ENCODE results near the gene CYP2B6.
"Not testable (repeated sequence)": the region's sequence is repeated elsewhere in the genome, so short reads cannot be mapped to it uniquely, and the experiment has no call there.

CYP2B6 gene

DNA sequence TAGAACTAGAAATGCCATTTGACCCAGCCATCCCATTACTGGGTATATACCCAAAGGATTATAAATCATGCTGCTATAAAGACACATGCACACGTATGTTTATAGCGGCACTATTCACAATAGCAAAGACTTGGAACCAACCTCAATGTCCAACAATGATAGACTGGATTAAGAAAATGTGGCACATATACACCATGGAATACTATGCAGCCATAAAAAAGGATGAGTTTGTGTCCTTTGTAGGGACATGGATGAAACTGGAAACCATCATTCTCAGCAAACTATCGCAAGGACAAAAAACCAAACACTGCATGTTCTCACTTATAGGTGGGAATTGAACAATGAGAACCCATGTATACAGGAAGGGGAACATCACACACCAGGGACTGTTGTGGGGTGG is 23.0 kb upstream of the CYP2B6 start:
- H3K36me3 Mint-ChIP-seq, result peaks cover 18% of the 10 kb centered on the region
- peaks cover 15% of the 10 kb centered on the region for H3K9me3 Mint-ChIP-seq
- CTCF ChIA-PET, H3K27ac Mint-ChIP-seq, H3K4me3 Mint-ChIP-seq, DNase-seq: not testable (repeated sequence)
- peaks cover 43% of the 10 kb centered on the region for H3K4me1 Mint-ChIP-seq
- peaks cover 22% of the 10 kb centered on the region for H3K27me3 Mint-ChIP-seq

DNA sequence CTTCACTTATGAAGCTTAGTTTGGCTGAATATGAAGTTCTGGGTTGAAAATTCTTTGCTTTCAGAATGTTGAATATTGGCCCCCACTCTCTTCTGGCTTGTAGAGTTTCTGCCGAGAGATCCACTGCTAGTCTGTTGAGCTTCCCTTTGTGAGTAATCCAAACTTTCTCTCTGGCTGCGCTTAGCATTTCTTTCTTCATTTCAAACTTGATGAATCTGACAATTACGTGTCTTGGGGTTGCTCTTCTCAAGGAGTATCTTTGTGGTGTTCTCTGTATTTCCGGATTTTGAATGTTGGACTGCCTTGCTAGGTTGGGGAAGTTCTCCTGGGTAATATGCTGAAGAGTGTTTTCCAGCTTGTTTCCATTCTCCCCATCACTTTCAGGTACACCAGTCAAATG is 21.4 kb upstream of the CYP2B6 start:
- Mint-ChIP-seq H3K27ac (peak overlapping the region; percentile 91), H3K9me3 (peaks cover 12% of the 10 kb centered on the region), H3K27me3 (peaks cover 18% of the 10 kb centered on the region), H3K4me1 (peaks cover 48% of the 10 kb centered on the region), H3K36me3 (peaks cover 18% of the 10 kb centered on the region), H3K4me3 (peak overlapping the region; percentile 39)
- DNase-seq, result not testable (repeated sequence)
- CTCF ChIA-PET, result interaction anchor here (1.6 to 2.1 kb wide), 2 partner anchors 158 to 175 kb away, joined by 7 read pairs; no protein-coding TSS in a partner anchor

DNA sequence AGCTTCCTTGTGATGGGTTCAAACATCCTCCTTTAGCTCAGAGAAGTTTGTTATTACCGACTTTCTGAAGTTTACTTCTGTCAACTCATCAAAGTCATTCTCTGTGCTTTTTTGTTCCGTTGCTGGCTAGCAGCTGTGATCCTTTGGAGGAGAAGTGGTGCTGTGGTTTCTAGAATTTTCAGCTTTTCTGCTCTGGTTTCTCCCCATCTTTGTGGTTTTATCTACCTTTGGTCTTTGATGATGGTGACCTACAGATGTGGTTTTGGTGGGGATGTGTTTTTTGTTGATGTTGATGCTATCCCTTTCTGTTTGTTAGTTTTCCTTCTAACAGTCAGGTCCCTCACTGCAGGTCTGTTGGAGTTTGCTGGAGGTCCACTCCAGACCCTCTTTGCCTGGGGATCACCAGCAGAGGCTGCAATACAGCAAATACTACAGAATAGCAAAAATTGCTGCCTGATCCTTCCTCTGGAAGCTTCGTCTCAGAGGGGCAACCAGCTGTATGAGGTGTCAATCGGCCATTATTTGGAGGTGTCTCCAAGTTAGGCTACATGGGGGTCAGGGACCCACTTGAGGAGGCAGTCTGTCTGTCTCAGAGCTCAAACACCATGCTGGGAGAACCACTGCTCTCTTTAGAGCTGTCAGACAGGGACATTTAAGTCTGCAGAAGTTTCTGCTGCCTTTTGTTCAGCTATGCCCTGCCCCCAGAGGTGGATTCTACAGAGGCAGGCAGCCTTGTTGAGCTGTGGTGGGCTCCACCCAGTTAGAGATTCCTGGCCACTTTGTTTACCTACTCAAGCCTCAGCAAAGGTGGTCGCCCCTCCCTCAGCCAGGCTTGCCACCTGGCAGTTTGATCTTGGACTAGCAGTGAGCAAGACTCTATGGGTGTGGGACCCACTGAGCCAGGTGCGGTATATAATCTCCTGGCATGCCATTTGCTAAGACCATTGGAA is 20.4 kb upstream of the CYP2B6 start:
- Mint-ChIP-seq H3K4me1 (peaks cover 51% of the 10 kb centered on the region), H3K9me3 (peaks cover 12% of the 10 kb centered on the region), H3K27ac (peak overlapping the region; percentile 91), H3K27me3 (peaks cover 18% of the 10 kb centered on the region), H3K4me3 (peak overlapping the region; percentile 39), H3K36me3 (peaks cover 18% of the 10 kb centered on the region)
- DNase-seq, result peak; percentile 63
- CTCF ChIA-PET, result interaction anchor here (1.4 to 2.1 kb wide), 3 partner anchors 122 to 174 kb away, joined by 4 to 7 read pairs (median 7); no protein-coding TSS in a partner anchor

- Mint-ChIP-seq H3K9me3 (peaks cover 5% of the 10 kb centered on the region), H3K27me3 (peaks cover 43% of the 10 kb centered on the region), H3K4me1 (peaks cover 50% of the 10 kb centered on the region), H3K4me3 (no peak overlapping the region), H3K36me3 (peaks cover 8% of the 10 kb centered on the region), H3K27ac (no peak overlapping the region)
- CTCF ChIA-PET, result interaction anchor here (0.7 to 3.4 kb wide), 12 partner anchors 12 to 288 kb away, joined by 3 to 25 read pairs (median 4); no protein-coding TSS in a partner anchor
- peak; percentile 87 for DNase-seq
These were observed 16.4 kb upstream of the CYP2B6 start for GRCh38 chr19:40974633-40975037.

- Mint-ChIP-seq H3K4me1 (peaks cover 35% of the 10 kb centered on the region), H3K4me3 (no peak overlapping the region), H3K27ac (no peak overlapping the region), H3K9me3 (peaks cover 5% of the 10 kb centered on the region), H3K27me3 (peaks cover 47% of the 10 kb centered on the region), H3K36me3 (peaks cover 5% of the 10 kb centered on the region)
- CTCF ChIA-PET, result interaction anchor here (3.4 kb wide), 1 partner anchor 168 kb away, joined by 25 read pairs; no protein-coding TSS in a partner anchor
- DNase-seq, result no peak
These were observed 14.9 kb upstream of the CYP2B6 start for GRCh38 chr19:40976134-40976533.

DNA sequence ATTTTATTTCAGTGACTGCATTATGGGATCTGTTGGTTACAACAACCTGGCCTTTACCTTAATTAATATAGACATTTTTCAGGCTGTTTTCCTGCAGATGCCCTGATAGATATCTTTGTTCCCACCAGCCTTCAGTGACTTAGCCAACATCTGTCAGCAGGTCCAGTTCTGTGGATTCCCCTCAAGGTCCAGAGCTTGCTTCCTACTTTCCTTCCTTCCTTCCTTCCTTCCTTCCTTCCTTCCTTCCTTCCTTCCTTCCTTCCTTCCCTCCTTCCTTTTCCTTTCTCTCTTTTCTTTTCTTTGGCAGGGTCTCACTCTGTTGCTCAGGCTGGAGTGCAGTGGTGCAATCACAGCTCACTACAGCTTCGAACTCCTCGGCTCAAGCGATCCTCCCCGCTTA is 14.4 kb upstream of the CYP2B6 start:
- Mint-ChIP-seq H3K27me3 (peaks cover 46% of the 10 kb centered on the region), H3K4me3 (no peak overlapping the region), H3K9me3 (no peaks in the 10 kb centered on the region), H3K36me3 (no peaks in the 10 kb centered on the region), H3K27ac (no peak overlapping the region), H3K4me1 (peaks cover 29% of the 10 kb centered on the region)
- DNase-seq, result no peak
- CTCF ChIA-PET, result interaction anchor here (3.4 kb wide), 1 partner anchor 167 kb away, joined by 25 read pairs; no protein-coding TSS in a partner anchor

DNA sequence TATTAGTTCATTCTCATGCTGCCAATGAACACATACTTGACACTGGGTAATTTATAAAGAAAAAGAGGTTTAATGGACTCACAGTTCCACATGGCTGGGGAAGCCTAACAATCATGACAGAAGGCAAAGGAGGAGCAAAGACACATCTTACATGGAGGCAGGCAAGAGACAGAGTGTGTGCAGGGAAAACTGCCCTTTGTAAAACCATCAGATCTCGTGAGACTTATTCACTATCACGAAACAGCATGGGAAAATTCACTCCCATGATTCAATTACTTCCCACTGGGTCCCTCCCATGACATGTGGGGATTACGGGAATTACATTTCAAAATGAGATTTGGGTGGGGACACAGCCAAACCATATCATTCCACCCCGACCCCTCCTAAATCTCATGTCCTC is 11.3 kb upstream of the CYP2B6 start:
- Mint-ChIP-seq H3K27me3 (peaks cover 60% of the 10 kb centered on the region), H3K4me1 (peaks cover 21% of the 10 kb centered on the region)
- H3K9me3 Mint-ChIP-seq, H3K27ac Mint-ChIP-seq, H3K4me3 Mint-ChIP-seq, CTCF ChIA-PET, DNase-seq, H3K36me3 Mint-ChIP-seq: not testable (repeated sequence)

GRCh38 chr19:40980743-40981442 is 10.2 kb upstream of the CYP2B6 start:
- H3K4me1 Mint-ChIP-seq, result peaks cover 15% of the 10 kb centered on the region
- H3K36me3 Mint-ChIP-seq, H3K27ac Mint-ChIP-seq, CTCF ChIA-PET, H3K9me3 Mint-ChIP-seq, DNase-seq, H3K4me3 Mint-ChIP-seq: not testable (repeated sequence)
- H3K27me3 Mint-ChIP-seq, result peaks cover 63% of the 10 kb centered on the region

GRCh38 chr19:40981591-40981990 is 9.5 kb upstream of the CYP2B6 start:
- H3K9me3 Mint-ChIP-seq, result no peaks in the 10 kb centered on the region
- DNase-seq, result no peak
- H3K4me3 Mint-ChIP-seq, result no peak overlapping the region
- no peak overlapping the region for H3K27ac Mint-ChIP-seq
- no peaks in the 10 kb centered on the region for H3K36me3 Mint-ChIP-seq
- H3K27me3 Mint-ChIP-seq, result peaks cover 62% of the 10 kb centered on the region
- H3K4me1 Mint-ChIP-seq, result peaks cover 8% of the 10 kb centered on the region
- CTCF ChIA-PET, result no interaction called here

DNA sequence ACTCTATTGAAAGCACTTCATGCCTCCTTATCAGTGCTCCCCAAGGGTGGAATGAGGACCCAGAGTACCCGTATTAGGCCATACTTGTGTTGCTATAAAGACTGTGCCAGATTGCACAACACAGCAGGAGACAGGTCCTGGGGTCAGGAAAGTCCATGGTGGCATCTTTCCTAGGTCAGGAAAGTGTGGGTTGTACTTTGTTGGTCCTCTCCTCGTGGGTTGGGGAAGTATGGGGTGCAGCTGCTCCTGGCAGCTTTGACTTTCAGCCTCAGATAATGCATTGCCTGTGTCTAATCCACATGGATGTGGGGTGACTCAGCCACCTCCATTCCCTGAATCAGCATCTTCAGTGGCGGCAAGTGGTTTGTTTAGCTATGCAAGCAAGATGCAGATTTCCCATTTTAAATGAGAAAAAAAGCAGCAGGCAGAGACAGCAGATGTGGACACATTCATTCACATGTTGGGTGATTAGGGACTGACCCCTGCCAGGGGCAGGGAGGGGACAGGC is 8.4 kb upstream of the CYP2B6 start:
- Mint-ChIP-seq H3K36me3 (no peaks in the 10 kb centered on the region), H3K4me3 (no peak overlapping the region), H3K27me3 (peaks cover 58% of the 10 kb centered on the region), H3K4me1 (peaks cover 3% of the 10 kb centered on the region), H3K9me3 (no peaks in the 10 kb centered on the region), H3K27ac (no peak overlapping the region)
- CTCF ChIA-PET, result no interaction called here
- DNase-seq, result no peak

- no peaks in the 10 kb centered on the region for H3K4me1 Mint-ChIP-seq
- peaks cover 2% of the 10 kb centered on the region for H3K9me3 Mint-ChIP-seq
- no peaks in the 10 kb centered on the region for H3K36me3 Mint-ChIP-seq
- no peak overlapping the region for H3K4me3 Mint-ChIP-seq
- no peak for DNase-seq
- no peak overlapping the region for H3K27ac Mint-ChIP-seq
- H3K27me3 Mint-ChIP-seq, result peaks cover 28% of the 10 kb centered on the region
- CTCF ChIA-PET, result no interaction called here
These were observed 1.6 kb upstream of the CYP2B6 start for GRCh38 chr19:40989453-40989852.

DNA sequence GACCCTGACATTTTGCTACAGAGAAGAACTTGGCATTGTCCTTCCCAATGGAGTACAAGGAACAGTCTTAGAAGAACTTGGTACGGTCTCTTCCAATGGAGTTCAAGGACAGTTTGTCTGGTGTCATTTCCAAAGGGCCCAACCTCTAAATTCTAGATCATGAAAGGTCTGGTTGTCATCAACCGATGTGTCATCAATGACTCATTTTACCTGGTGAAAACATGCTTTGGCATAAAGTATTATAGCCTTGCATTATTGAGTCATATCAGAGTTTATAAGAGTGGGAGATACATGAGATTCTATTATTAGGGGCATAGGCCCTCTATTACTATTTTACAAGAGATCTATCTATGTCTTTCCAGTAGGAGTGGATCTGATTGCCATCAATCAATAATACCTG is 4.3 kb downstream of the CYP2B6 start:
- Mint-ChIP-seq H3K27ac (no peak overlapping the region), H3K36me3 (no peaks in the 10 kb centered on the region), H3K4me1 (no peaks in the 10 kb centered on the region), H3K4me3 (no peak overlapping the region), H3K27me3 (peaks cover 20% of the 10 kb centered on the region), H3K9me3 (no peaks in the 10 kb centered on the region)
- CTCF ChIA-PET, result no interaction called here
- no peak for DNase-seq

DNA sequence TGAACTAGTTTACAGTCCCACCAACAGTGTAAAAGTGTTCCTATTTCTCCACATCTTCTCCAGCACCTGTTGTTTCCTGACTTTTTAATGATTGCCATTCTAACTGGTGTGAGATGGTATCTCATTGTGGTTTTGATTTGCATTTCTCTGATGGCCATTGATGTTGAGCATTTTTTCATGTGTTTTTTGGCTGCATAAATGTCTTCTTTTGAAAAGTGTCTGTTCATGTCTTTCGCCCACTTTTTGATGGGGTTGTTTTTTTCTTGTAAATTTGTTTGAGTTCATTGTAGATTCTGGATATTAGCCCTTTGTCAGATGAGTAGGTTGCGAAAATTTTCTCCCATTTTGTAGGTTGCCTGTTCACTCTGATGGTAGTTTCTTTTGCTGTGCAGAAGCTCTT is 7.9 kb downstream of the CYP2B6 start:
- H3K27ac Mint-ChIP-seq, H3K4me3 Mint-ChIP-seq, H3K4me1 Mint-ChIP-seq, H3K36me3 Mint-ChIP-seq, CTCF ChIA-PET, DNase-seq, H3K9me3 Mint-ChIP-seq: not testable (repeated sequence)
- H3K27me3 Mint-ChIP-seq, result peaks cover 14% of the 10 kb centered on the region

GRCh38 chr19:41000310-41000737 is 9.2 kb downstream of the CYP2B6 start:
- Mint-ChIP-seq H3K4me1 (no peaks in the 10 kb centered on the region), H3K27ac (no peak overlapping the region), H3K36me3 (no peaks in the 10 kb centered on the region), H3K4me3 (no peak overlapping the region), H3K27me3 (peaks cover 25% of the 10 kb centered on the region), H3K9me3 (no peaks in the 10 kb centered on the region)
- DNase-seq, result no peak
- CTCF ChIA-PET, result no interaction called here
